BLaER1 (cell line): ENCODE measurements around the gene MPV17.
A peak's percentile ranks its signal among the peaks of the same experiment; 100 is the strongest.

ENCODE experiments used
- H3K27ac ChIP-seq: shearing (Covaris generic); formaldehyde crosslinking; 2 replicates; pipeline ENCODE4 v1.8.1; 2022
- H3K27me3 ChIP-seq: shearing (Covaris generic); formaldehyde crosslinking; 2 replicates; pipeline ENCODE4 v1.8.1; 2022
- H3K36me3 ChIP-seq: shearing (Covaris generic); formaldehyde crosslinking; 2 replicates; pipeline ENCODE4 v1.8.1; 2022
- H3K4me1 ChIP-seq: shearing (Covaris generic); formaldehyde crosslinking; 2 replicates; pipeline ENCODE4 v1.8.1; 2022
- H3K4me2 ChIP-seq: shearing (Covaris generic); formaldehyde crosslinking; 2 replicates; pipeline ENCODE4 v1.8.1; 2022
- H3K4me3 ChIP-seq: shearing (Covaris generic); formaldehyde crosslinking; 2 replicates; pipeline ENCODE4 v1.8.1; 2022
- H3K9ac ChIP-seq: shearing (Covaris generic); formaldehyde crosslinking; 2 replicates; pipeline ENCODE4 v1.8.1; 2022
- H3K9me3 ChIP-seq: shearing (Covaris generic); formaldehyde crosslinking; 2 replicates; pipeline ENCODE4 v1.8.1; 2022
- H4K20me1 ChIP-seq: shearing (Covaris generic); formaldehyde crosslinking; 2 replicates; pipeline ENCODE4 v1.8.1; 2022
- Cebpa-rat ChIP-seq: shearing (Covaris generic); IDR thresholded peaks from 2 replicates; pipeline ENCODE4 v1.8.1; 2022

The MPV17 gene

GRCh38 chr2:27262379-27263286, 60.3 kb downstream of the MPV17 start, which contains the start of gene SLC30A3:
SLC30A3 (minus strand) TSS chr2:27263047; CDS start chr2:27262906, 141 bp downstream.
- Histone ChIP-seq H3K4me3 (peak within 1 kb of the TSS; percentile 67), H3K27me3 (peaks cover 98% of the 10 kb centered on the region), H3K27ac (no peak within 1 kb of the TSS), H3K9me3 (no peaks in the 10 kb centered on the region), H3K9ac (peak within 1 kb of the TSS; percentile 46; the same call in 1 of the 2 replicates), H4K20me1 (peaks cover 47% of the 10 kb centered on the region), H3K4me2 (peak within 1 kb of the TSS; percentile 95), H3K36me3 (no peaks in the 10 kb centered on the region), H3K4me1 (peaks cover 30% of the 10 kb centered on the region)
- TF ChIP-seq Cebpa-rat, result no peak

- no peak overlapping the region for H3K27ac ChIP-seq
- peaks cover 98% of the 10 kb centered on the region for H3K27me3 ChIP-seq
- no peak overlapping the region for H3K9ac ChIP-seq
- peaks cover 34% of the 10 kb centered on the region for H3K4me1 ChIP-seq
- no peak for TF ChIP-seq Cebpa-rat
- H3K9me3 ChIP-seq, result no peaks in the 10 kb centered on the region
- H3K4me2 ChIP-seq, result peak overlapping the region; percentile 95
- H4K20me1 ChIP-seq, result peaks cover 47% of the 10 kb centered on the region
- no peaks in the 10 kb centered on the region for H3K36me3 ChIP-seq
- H3K4me3 ChIP-seq, result peak overlapping the region; percentile 67
These were observed 61.0 kb downstream of the MPV17 start for GRCh38 chr2:27261926-27262298.

GRCh38 chr2:27261241-27261925, 61.5 kb downstream of the MPV17 start:
- H3K4me2 ChIP-seq, result peak overlapping the region; percentile 95
- peaks cover 98% of the 10 kb centered on the region for H3K27me3 ChIP-seq

More at GRCh38 chr2:27261241-27261925, 61.5 kb downstream of the MPV17 start:
- Histone ChIP-seq H3K36me3 (no peaks in the 10 kb centered on the region), H3K4me3 (no peak overlapping the region), H3K4me1 (peaks cover 35% of the 10 kb centered on the region), H3K9me3 (no peaks in the 10 kb centered on the region), H3K9ac (no peak overlapping the region), H4K20me1 (peaks cover 47% of the 10 kb centered on the region), H3K27ac (no peak overlapping the region)
- TF ChIP-seq Cebpa-rat, result no peak
